IMR-90 (cell line): Measurements from ENCODE around the gene TMEM163. TPM values are rescaled to one million over a fixed set of nuclear protein-coding genes. Genes with fewer than 3 reads are reported as not detected.

Experiments
- ATAC-seq: fragments of 200-7000 bp; cut with Tn5 transposase; 2 replicates; pipeline ENCODE4 v1.9.1; 2020; ENCODE audit warnings: low read depth, mild to moderate bottlenecking, moderate library complexity
- BruUV-seq: library from RNA; stranded (reverse); fragments of 400-500 nt; replicated peaks from 2 replicates; lab custom pipeline; 2021; lab: Mats Ljungman, UMichigan
- CTCF ChIA-PET: fragments of 300-600 bp; formaldehyde crosslinking; extraction: SDS; loops from one replicate; lab custom pipeline; 2021; ENCODE audit warnings: antibody characterized with exemption; lab: Yijun Ruan, JAX
- POLR2A ChIA-PET: fragments of 300-600 bp; sonication (Branson Sonifier 250); formaldehyde crosslinking; loops from one replicate; lab custom pipeline; 2022; ENCODE audit warnings: antibody characterized with exemption; ENCODE audit not compliant: unreplicated experiment; lab: Charles Lee
- DNase-seq: peaks from one replicate; pipeline ENCODE4 v3.0.0; 2013
- H2AFZ ChIP-seq: replicated peaks from 2 replicates; pipeline ENCODE3; 2013; ENCODE audit warnings: low read length, mild to moderate bottlenecking; ENCODE audit not compliant: poor library complexity
- H2AK5ac ChIP-seq: 2 replicates; pipeline ENCODE4 v1.6.1; 2013; ENCODE audit warnings: low read depth, low read length, inconsistent platforms
- H2AK9ac ChIP-seq: replicated peaks from 2 replicates; pipeline ENCODE3; 2013; ENCODE audit warnings: mild to moderate bottlenecking, low read depth, low read length, moderate library complexity; ENCODE audit not compliant: poor library complexity
- H2BK120ac ChIP-seq: 2 replicates; pipeline ENCODE4 v1.6.1; 2013; ENCODE audit warnings: low read depth, low read length, inconsistent platforms
- H2BK15ac ChIP-seq: 3 replicates; pipeline ENCODE4 v1.6.1; 2013; ENCODE audit warnings: low read depth, low read length, inconsistent platforms
- H2BK20ac ChIP-seq: 2 replicates; pipeline ENCODE4 v1.6.1; 2013; ENCODE audit warnings: low read depth, mild to moderate bottlenecking, inconsistent platforms, low read length, moderate library complexity
- H2BK5ac ChIP-seq: 2 replicates; pipeline ENCODE4 v1.6.1; 2013; ENCODE audit warnings: mild to moderate bottlenecking, low read depth, low read length, inconsistent platforms; ENCODE audit not compliant: poor library complexity, severe bottlenecking
- H3K14ac ChIP-seq: replicated peaks from 2 replicates; pipeline ENCODE4 v1.6.1; 2013; ENCODE audit warnings: low read depth, low read length, inconsistent platforms
- H3K18ac ChIP-seq: 2 replicates; pipeline ENCODE4 v1.6.1; 2013; ENCODE audit warnings: low read depth, low read length, control low read depth
- H3K23ac ChIP-seq: 2 replicates; pipeline ENCODE4 v1.6.1; 2013; ENCODE audit warnings: low read depth, low read length, inconsistent platforms
- H3K27ac ChIP-seq: 2 replicates; pipeline ENCODE4 v1.5.1; 2013; ENCODE audit warnings: mild to moderate bottlenecking, control low read depth, low read length; ENCODE audit not compliant: insufficient read depth
- H3K27me3 ChIP-seq: 2 replicates; pipeline ENCODE4 v1.6.1; 2013; ENCODE audit warnings: low read length; ENCODE audit not compliant: control insufficient read depth, insufficient read depth
- H3K36me3 ChIP-seq: 2 replicates; pipeline ENCODE4 v1.6.1; 2013; ENCODE audit warnings: low read length, mixed read lengths; ENCODE audit not compliant: control insufficient read depth, insufficient read depth
- H3K4ac ChIP-seq: 2 replicates; pipeline ENCODE4 v1.6.1; 2013; ENCODE audit warnings: low read depth, low read length, inconsistent platforms
- H3K4me1 ChIP-seq: 2 replicates; pipeline ENCODE4 v1.6.1; 2013; ENCODE audit warnings: low read length, mixed read lengths; ENCODE audit not compliant: control insufficient read depth, insufficient read depth
- H3K4me2 ChIP-seq: 2 replicates; pipeline ENCODE4 v1.6.1; 2013; ENCODE audit warnings: low read depth, mild to moderate bottlenecking, control low read depth, low read length, moderate library complexity
- H3K4me3 ChIP-seq: 2 replicates; pipeline ENCODE4 v1.5.1; 2013; ENCODE audit warnings: low read depth, mild to moderate bottlenecking, control low read depth, low read length, moderate library complexity; ENCODE audit not compliant: insufficient read depth
- H3K56ac ChIP-seq: 2 replicates; pipeline ENCODE4 v1.6.1; 2013; ENCODE audit warnings: low read length, inconsistent platforms; ENCODE audit not compliant: insufficient read depth; ENCODE audit errors: extremely low read depth
- H3K79me1 ChIP-seq, 2 experiments: 2 replicates each; pipeline ENCODE4 v1.6.1; 2013; ENCODE audit warnings: low read length in 2 of 2, inconsistent platforms in 1 of 2, low read depth in 1 of 2
- H3K9ac ChIP-seq: 2 replicates; pipeline ENCODE4 v1.6.1; 2013; ENCODE audit warnings: low read depth, low read length, control low read depth
- H3K9me1 ChIP-seq: 2 replicates; pipeline ENCODE4 v1.6.1; 2013; ENCODE audit warnings: low read length, inconsistent platforms; ENCODE audit not compliant: insufficient read depth
- H3K9me3 ChIP-seq: 2 replicates; pipeline ENCODE4 v1.6.1; 2013; ENCODE audit warnings: low read length; ENCODE audit not compliant: control insufficient read depth, insufficient read depth
- H4K20me1 ChIP-seq: 2 replicates; pipeline ENCODE4 v1.6.1; 2013; ENCODE audit warnings: low read length, inconsistent platforms; ENCODE audit not compliant: insufficient read depth
- H4K5ac ChIP-seq: 2 replicates; pipeline ENCODE4 v1.6.1; 2013; ENCODE audit warnings: mild to moderate bottlenecking, low read depth, low read length, control low read depth
- H4K8ac ChIP-seq, 2 experiments: 2 replicates each; pipeline ENCODE4 v1.6.1; 2013; ENCODE audit warnings: low read depth in 2 of 2, low read length in 2 of 2, control low read depth in 1 of 2, inconsistent platforms in 1 of 2
- H4K91ac ChIP-seq: 2 replicates; pipeline ENCODE4 v1.6.1; 2013; ENCODE audit warnings: low read depth, low read length, inconsistent platforms; ENCODE audit not compliant: insufficient read depth
- BHLHE40 ChIP-seq: fragments of 150-350 bp; IDR thresholded peaks from 2 replicates; pipeline ENCODE4 v1.6.1; 2016; ENCODE audit warnings: mild to moderate bottlenecking, low read depth, low read length
- CEBPB ChIP-seq: IDR thresholded peaks from 2 replicates; pipeline ENCODE4 v1.6.1; 2012; ENCODE audit warnings: low read depth, low read length, improper control_type of control experiment
- CHD1 ChIP-seq: IDR thresholded peaks from 2 replicates; pipeline ENCODE4 v1.6.1; 2012; ENCODE audit warnings: low read depth, low read length, improper control_type of control experiment
- CTCF ChIP-seq: conservative IDR thresholded peaks from 2 replicates; pipeline ENCODE4 v1.5.1; 2012; ENCODE audit warnings: mild to moderate bottlenecking, low read depth, low read length, improper control_type of control experiment
- ELK1 ChIP-seq: fragments of 150-350 bp; IDR thresholded peaks from 2 replicates; pipeline ENCODE4 v1.6.1; 2016; ENCODE audit warnings: low read depth, mild to moderate bottlenecking, low read length, moderate library complexity, borderline replicate concordance
- FOS ChIP-seq: fragments of 150-350 bp; IDR thresholded peaks from 2 replicates; pipeline ENCODE4 v1.6.1; 2016; ENCODE audit warnings: low read depth, low read length
- MAFK ChIP-seq: IDR thresholded peaks from 2 replicates; pipeline ENCODE4 v1.6.1; 2012; ENCODE audit warnings: low read depth, low read length, improper control_type of control experiment
- MAZ ChIP-seq: IDR thresholded peaks from 2 replicates; pipeline ENCODE4 v1.6.1; 2012; ENCODE audit warnings: low read depth, mild to moderate bottlenecking, low read length, improper control_type of control experiment, moderate library complexity, borderline replicate concordance
- MXI1 ChIP-seq: IDR thresholded peaks from 2 replicates; pipeline ENCODE4 v1.6.1; 2012; ENCODE audit warnings: low read depth, mild to moderate bottlenecking, low read length, moderate library complexity, borderline replicate concordance
- NFE2L2 ChIP-seq: fragments of 150-350 bp; IDR thresholded peaks from 2 replicates; pipeline ENCODE4 v1.6.1; 2016; ENCODE audit warnings: low read depth, mild to moderate bottlenecking, low read length
- POLR2A ChIP-seq: IDR thresholded peaks from 2 replicates; pipeline ENCODE4 v1.6.1; 2012; ENCODE audit warnings: mild to moderate bottlenecking, low read depth, low read length
- RAD21 ChIP-seq: IDR thresholded peaks from 2 replicates; pipeline ENCODE4 v1.6.1; 2012; ENCODE audit warnings: low read length, improper control_type of control experiment
- RCOR1 ChIP-seq: IDR thresholded peaks from 2 replicates; pipeline ENCODE4 v1.6.1; 2012; ENCODE audit warnings: mild to moderate bottlenecking, low read length, improper control_type of control experiment; ENCODE audit not compliant: insufficient replicate concordance
- RFX5 ChIP-seq: IDR thresholded peaks from 2 replicates; pipeline ENCODE4 v1.8.0; 2012; ENCODE audit warnings: low read depth, mild to moderate bottlenecking, low read length, moderate library complexity
- SMC3 ChIP-seq: fragments of 150-350 bp; IDR thresholded peaks from 2 replicates; pipeline ENCODE4 v1.6.1; 2016; ENCODE audit warnings: low read depth, mild to moderate bottlenecking, antibody characterized with exemption, low read length, moderate library complexity
- USF2 ChIP-seq: fragments of 150-350 bp; IDR thresholded peaks from 2 replicates; pipeline ENCODE4 v1.6.1; 2017; ENCODE audit warnings: mild to moderate bottlenecking, antibody characterized with exemption, low read length, low read depth
- WGBS, 2 experiments: methylation state at CpG; one replicate each; pipeline versions ENCODE4 v1.1.5 to v1.1.7; 2013; ENCODE audit warnings: missing lambda C conversion rate in 2 of 2; ENCODE audit not compliant: insufficient read length in 1 of 2; ENCODE audit errors: extremely low coverage in 2 of 2; 5-methylcytosine and 5-hydroxymethylcytosine counted together
- dilution Hi-C: fragments of 300-500 bp; cut with HindIII; formaldehyde crosslinking; loops from one replicate; pipeline ENCODE4 v1.14.3; 2018; ENCODE audit warnings: low sequenced_read_pairs; ENCODE audit not compliant: unreplicated experiment
- in situ Hi-C: fragments of 300-500 bp; cut with MboI; formaldehyde crosslinking; loops from 3 replicates; pipeline ENCODE4 v1.14.3; 2019; ENCODE audit warnings: low sequenced_read_pairs, inconsistent platforms, mixed read lengths
- intact Hi-C: fragments of 100-400 bp; cut with micrococcal nuclease; formaldehyde crosslinking; loops from 2 replicates; pipeline ENCODE4 v1.10.0; 2022
- polyA plus RNA-seq, 3 experiments: library from polyadenylated mRNA; depleted of rRNA; stranded (reverse); fragments of >200 nt; gene quantifications; 2 replicates each; pipeline ENCODE4 v1.2.3, GENCODE V29; 2012; ENCODE audit warnings: low replicate concordance in 1 of 3
- total RNA-seq: library from RNA; depleted of rRNA; stranded (reverse); fragments of >200 nt; gene quantifications from 2 replicates; pipeline ENCODE4 v1.2.3, GENCODE V29; 2012

Gene TMEM163
- total and polyA plus RNA-seq, 2 of the 4 experiments (the other 2 are of a cell fraction) = not detected

GRCh38 chr2:134683561-134684112 lies 35.2 kb downstream of the TMEM163 start:
- no peak overlapping the region for H2BK5ac ChIP-seq
- no peak for ATAC-seq
- H4K8ac ChIP-seq = no peak overlapping the region
- no peak overlapping the region for H3K4me2 ChIP-seq
- no peak for DNase-seq
- CTCF ChIA-PET = no interaction called here
- H4K91ac ChIP-seq = no peak overlapping the region
- in situ Hi-C loops = no loop called here
- H3K27me3 ChIP-seq = no peaks in the 10 kb centered on the region; the same call in 1 of the 2 replicates
- no peaks in the 10 kb centered on the region for H3K4me1 ChIP-seq
- dilution Hi-C loops = no loop called here
- no peak overlapping the region for H3K27ac ChIP-seq
- no peak overlapping the region for H3K23ac ChIP-seq
- intact Hi-C loops = no loop called here
- H4K5ac ChIP-seq = no peak overlapping the region
- TF ChIP-seq ELK1 (no peak), POLR2A (no peak), RAD21 (no peak), SMC3 (no peak), MAZ (no peak), CEBPB (no peak), USF2 (no peak), FOS (no peak), NFE2L2 (no peak), RCOR1 (no peak), MAFK (no peak), MXI1 (no peak), CTCF (no peak), CHD1 (no peak), BHLHE40 (no peak), RFX5 (no peak)
- H2AK5ac ChIP-seq = no peak overlapping the region
- no peak overlapping the region for H3K56ac ChIP-seq
- H3K4ac ChIP-seq = no peak overlapping the region
- H3K4me3 ChIP-seq = no peak overlapping the region
- no peak overlapping the region for H3K18ac ChIP-seq
- no peaks in the 10 kb centered on the region for H3K36me3 ChIP-seq
- no peaks in the 10 kb centered on the region; the same call in 1 of the 2 replicates for H4K20me1 ChIP-seq
- no peaks in the 10 kb centered on the region for H3K9me3 ChIP-seq
- H3K9ac ChIP-seq = no peak overlapping the region
- H3K14ac ChIP-seq = no peak overlapping the region
- no peak overlapping the region for H2AFZ ChIP-seq
- no peak overlapping the region for H2AK9ac ChIP-seq
- POLR2A ChIA-PET = no interaction called here
- no peak overlapping the region for H2BK15ac ChIP-seq
- no TSS peak for BruUV-seq
- H2BK120ac ChIP-seq = no peak overlapping the region
- no CpG with 5 or more reads among the region's 2 CpGs for WGBS, 2 experiments
- H2BK20ac ChIP-seq = no peak overlapping the region
- no peaks in the 10 kb centered on the region for H3K79me1 ChIP-seq
- no peaks in the 10 kb centered on the region for H3K9me1 ChIP-seq
